GM13976 (cell line): ENCODE data around the gene NRP2.
A peak's percentile ranks its signal among the peaks of the same experiment; 100 is the strongest.

ENCODE experiments used
- DNase-seq: peaks from one replicate; pipeline ENCODE4 v3.0.0; 2012; ENCODE audit warnings: low spot score
- in situ Hi-C: fragments of 300-500 bp; cut with MboI; formaldehyde crosslinking; loops from one replicate; pipeline ENCODE4 v1.12.0; 2022; ENCODE audit warnings: low sequenced_read_pairs, mixed read lengths, inconsistent platforms; ENCODE audit not compliant: unreplicated experiment
- TF ChIP-seq, protein P1 (sequence below): IDR thresholded peaks from 2 replicates; pipeline ENCODE4 v1.5.1; 2012; ENCODE audit warnings: borderline replicate concordance, mild to moderate bottlenecking; ENCODE audit not compliant: insufficient read depth; ENCODE audit errors: extremely low read depth, missing control alignments, control extremely low read depth

NRP2 gene

GRCh38 chr2:205642599-205643356 lies 39.5 kb upstream of the NRP2 start:
- no peak for DNase-seq
- TF ChIP-seq, protein P1, sequence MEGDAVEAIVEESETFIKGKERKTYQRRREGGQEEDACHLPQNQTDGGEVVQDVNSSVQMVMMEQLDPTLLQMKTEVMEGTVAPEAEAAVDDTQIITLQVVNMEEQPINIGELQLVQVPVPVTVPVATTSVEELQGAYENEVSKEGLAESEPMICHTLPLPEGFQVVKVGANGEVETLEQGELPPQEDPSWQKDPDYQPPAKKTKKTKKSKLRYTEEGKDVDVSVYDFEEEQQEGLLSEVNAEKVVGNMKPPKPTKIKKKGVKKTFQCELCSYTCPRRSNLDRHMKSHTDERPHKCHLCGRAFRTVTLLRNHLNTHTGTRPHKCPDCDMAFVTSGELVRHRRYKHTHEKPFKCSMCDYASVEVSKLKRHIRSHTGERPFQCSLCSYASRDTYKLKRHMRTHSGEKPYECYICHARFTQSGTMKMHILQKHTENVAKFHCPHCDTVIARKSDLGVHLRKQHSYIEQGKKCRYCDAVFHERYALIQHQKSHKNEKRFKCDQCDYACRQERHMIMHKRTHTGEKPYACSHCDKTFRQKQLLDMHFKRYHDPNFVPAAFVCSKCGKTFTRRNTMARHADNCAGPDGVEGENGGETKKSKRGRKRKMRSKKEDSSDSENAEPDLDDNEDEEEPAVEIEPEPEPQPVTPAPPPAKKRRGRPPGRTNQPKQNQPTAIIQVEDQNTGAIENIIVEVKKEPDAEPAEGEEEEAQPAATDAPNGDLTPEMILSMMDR: no peak
- in situ Hi-C loops: no loop called here

GRCh38 chr2:205643391-205643885 lies 38.9 kb upstream of the NRP2 start:
- in situ Hi-C loops: no loop called here
- TF ChIP-seq, protein P1: no peak
- no peak for DNase-seq

GRCh38 chr2:205644018-205644417 lies 38.3 kb upstream of the NRP2 start:
- TF ChIP-seq, protein P1: no peak
- in situ Hi-C loops: no loop called here
- DNase-seq: no peak

DNA sequence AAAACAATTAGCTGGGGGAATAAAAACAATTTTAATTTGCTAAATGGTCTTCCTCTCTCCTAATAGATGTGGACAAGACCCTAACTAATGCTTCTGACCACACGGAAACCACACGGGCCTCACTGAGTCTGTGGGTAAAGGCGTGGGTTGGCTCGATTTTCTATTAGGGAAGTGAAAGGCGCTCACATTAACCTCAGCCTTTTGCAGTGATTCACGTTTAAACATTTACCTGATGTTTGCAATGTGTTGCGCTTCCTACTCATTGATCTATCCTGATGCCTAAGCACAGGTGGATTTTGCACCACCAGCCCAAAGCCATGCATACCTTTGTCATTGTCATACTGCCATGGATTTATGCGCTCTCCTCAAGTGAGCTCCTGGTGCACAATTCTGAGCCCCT lies 35.6 kb upstream of the NRP2 start:
- peak; percentile 28 for DNase-seq
- TF ChIP-seq, protein P1: no peak
- in situ Hi-C loops: no loop called here

DNA sequence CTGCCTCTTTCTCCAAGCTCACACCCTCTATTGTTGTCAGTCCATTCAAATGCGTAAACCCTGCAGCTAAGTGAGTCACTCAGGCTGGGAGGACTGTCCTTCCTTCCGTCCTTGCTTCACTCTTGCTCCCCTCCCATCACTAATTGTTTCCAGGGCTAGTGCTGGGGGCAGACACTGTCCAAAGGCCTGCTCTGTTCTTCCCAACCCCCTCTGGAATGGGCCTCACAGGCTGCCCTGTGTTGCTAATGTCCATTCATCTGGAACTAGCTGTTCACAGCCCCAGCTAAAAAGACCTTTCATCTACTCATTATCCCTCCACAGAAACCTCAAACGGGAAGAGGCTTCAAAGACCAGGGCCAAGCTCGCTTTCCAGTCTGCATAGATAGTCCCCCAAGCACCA lies 31.9 kb upstream of the NRP2 start:
- in situ Hi-C loops: no loop called here
- no peak for DNase-seq
- TF ChIP-seq, protein P1: no peak

GRCh38 chr2:205650931-205651330 lies 31.4 kb upstream of the NRP2 start:
- in situ Hi-C loops: no loop called here

More at GRCh38 chr2:205650931-205651330, 31.4 kb upstream of the NRP2 start:
- TF ChIP-seq, protein P1: no peak
- no peak for DNase-seq
